Measurements from ENCODE around the gene INSYN1. TPM values are rescaled to one million over a fixed set of nuclear protein-coding genes. Genes with fewer than 3 reads are reported as not detected.

Gene INSYN1
- total and polyA plus RNA-seq, 10 of the 15 experiments (the other 5 are each of a cell fraction or from before 2014, with no cell fraction given), result not detected

Other genes starting within 250 kb of the INSYN1 start
- 36.9 and 38.0 TPM in 2 replicates for gene NPTN, start 120.0 kb downstream of the INSYN1 start, total RNA-seq (2014; rRNA removed)
- 41.0 and 45.6 TPM in 2 replicates for gene NPTN, start 120.0 kb downstream of the INSYN1 start, total RNA-seq (2014; rRNA removed; fragmentation: Illumina TruSeq; extraction: Trizol)
- 40.7 and 42.5 TPM in 2 replicates for gene NPTN, start 120.0 kb downstream of the INSYN1 start, total RNA-seq (2021)
- 43.4 and 53.8 TPM in 2 replicates for gene NPTN, start 120.0 kb downstream of the INSYN1 start, polyA plus RNA-seq (2011; rRNA removed)
- 79.1 and 84.8 TPM in 2 replicates for gene NPTN, start 120.0 kb downstream of the INSYN1 start, polyA plus RNA-seq (2014; fragmentation: Illumina TruSeq; extraction: Trizol)
- 10 to 100 TPM; 17.8 to 21.9 TPM for gene NPTN, start 120.0 kb downstream of the INSYN1 start, polyA plus RNA-seq (2014; fragmentation: Nextera tagmentation; extraction: Ambion mirVana)
- gene NPTN, start 120.0 kb downstream of the INSYN1 start, polyA plus RNA-seq (2014; rRNA removed), result 33.7 and 35.4 TPM in 2 replicates
- 10 to 100 TPM; 45.7 to 48.1 TPM for gene NPTN, start 120.0 kb downstream of the INSYN1 start, polyA plus RNA-seq (2016; fragmentation: Nextera tagmentation; extraction: Ambion mirVana)
- gene CD276, start 69.0 kb downstream of the INSYN1 start, total RNA-seq (2014; rRNA removed), result 1.0 and 1.8 TPM in 2 replicates
- gene CD276, start 69.0 kb downstream of the INSYN1 start, total RNA-seq (2014; rRNA removed; fragmentation: Illumina TruSeq; extraction: Trizol), result 0.41 and 0.67 TPM in 2 replicates
- 2.5 and 3.0 TPM in 2 replicates for gene CD276, start 69.0 kb downstream of the INSYN1 start, total RNA-seq (2021)
- 0.27 and 1.2 TPM in 2 replicates for gene CD276, start 69.0 kb downstream of the INSYN1 start, polyA plus RNA-seq (2011; rRNA removed)
- 1.3 and 1.4 TPM in 2 replicates for gene CD276, start 69.0 kb downstream of the INSYN1 start, polyA plus RNA-seq (2014; fragmentation: Illumina TruSeq; extraction: Trizol)
- under 1 TPM; 0.11 to 0.20 TPM for gene CD276, start 69.0 kb downstream of the INSYN1 start, polyA plus RNA-seq (2014; fragmentation: Nextera tagmentation; extraction: Ambion mirVana)
- 1.3 TPM in 2 replicates for gene CD276, start 69.0 kb downstream of the INSYN1 start, polyA plus RNA-seq (2014; rRNA removed)
- 1 to 10 TPM in 1 of 2 experiments, under 1 TPM in 1; 0.16 to 1.1 TPM for gene CD276, start 69.0 kb downstream of the INSYN1 start, polyA plus RNA-seq (2016; fragmentation: Nextera tagmentation; extraction: Ambion mirVana)
- gene TBC1D21, start 120.2 kb upstream of the INSYN1 start, total RNA-seq (2014; rRNA removed), result not detected in 2 replicates
- not detected in 2 replicates for gene TBC1D21, start 120.2 kb upstream of the INSYN1 start, total RNA-seq (2014; rRNA removed; fragmentation: Illumina TruSeq; extraction: Trizol)
- not detected in 2 replicates for gene TBC1D21, start 120.2 kb upstream of the INSYN1 start, total RNA-seq (2021)
- not detected in 2 replicates for gene TBC1D21, start 120.2 kb upstream of the INSYN1 start, polyA plus RNA-seq (2011; rRNA removed)
- gene TBC1D21, start 120.2 kb upstream of the INSYN1 start, polyA plus RNA-seq (2014; fragmentation: Illumina TruSeq; extraction: Trizol), result not detected in 2 replicates
- gene TBC1D21, start 120.2 kb upstream of the INSYN1 start, polyA plus RNA-seq (2014; fragmentation: Nextera tagmentation; extraction: Ambion mirVana), result not detected
- gene TBC1D21, start 120.2 kb upstream of the INSYN1 start, polyA plus RNA-seq (2014; rRNA removed), result not detected in 2 replicates
- not detected for gene TBC1D21, start 120.2 kb upstream of the INSYN1 start, polyA plus RNA-seq (2016; fragmentation: Nextera tagmentation; extraction: Ambion mirVana)
- gene LOXL1, start 173.1 kb upstream of the INSYN1 start, total RNA-seq (2014; rRNA removed), result not detected in 2 replicates
- not detected in 2 replicates for gene LOXL1, start 173.1 kb upstream of the INSYN1 start, total RNA-seq (2014; rRNA removed; fragmentation: Illumina TruSeq; extraction: Trizol)
- gene LOXL1, start 173.1 kb upstream of the INSYN1 start, total RNA-seq (2021), result 0.11 and 0.15 TPM in 2 replicates
- not detected in 2 replicates for gene LOXL1, start 173.1 kb upstream of the INSYN1 start, polyA plus RNA-seq (2011; rRNA removed)
- gene LOXL1, start 173.1 kb upstream of the INSYN1 start, polyA plus RNA-seq (2014; fragmentation: Illumina TruSeq; extraction: Trizol), result not detected in 2 replicates
- not detected for gene LOXL1, start 173.1 kb upstream of the INSYN1 start, polyA plus RNA-seq (2014; fragmentation: Nextera tagmentation; extraction: Ambion mirVana)
- not detected in 2 replicates for gene LOXL1, start 173.1 kb upstream of the INSYN1 start, polyA plus RNA-seq (2014; rRNA removed)
- under 1 TPM in 1 of 2 experiments, not detected in 1; 0.07 TPM for gene LOXL1, start 173.1 kb upstream of the INSYN1 start, polyA plus RNA-seq (2016; fragmentation: Nextera tagmentation; extraction: Ambion mirVana)
- gene STOML1, start 238.9 kb upstream of the INSYN1 start, total RNA-seq (2014; rRNA removed), result 12.0 and 12.2 TPM in 2 replicates
- 4.6 TPM in 2 replicates for gene STOML1, start 238.9 kb upstream of the INSYN1 start, total RNA-seq (2014; rRNA removed; fragmentation: Illumina TruSeq; extraction: Trizol)
- gene STOML1, start 238.9 kb upstream of the INSYN1 start, total RNA-seq (2021), result 12.1 TPM in 2 replicates
- gene STOML1, start 238.9 kb upstream of the INSYN1 start, polyA plus RNA-seq (2011; rRNA removed), result 2.0 and 4.2 TPM in 2 replicates
- gene STOML1, start 238.9 kb upstream of the INSYN1 start, polyA plus RNA-seq (2014; fragmentation: Illumina TruSeq; extraction: Trizol), result 1.7 and 3.2 TPM in 2 replicates
- gene STOML1, start 238.9 kb upstream of the INSYN1 start, polyA plus RNA-seq (2014; fragmentation: Nextera tagmentation; extraction: Ambion mirVana), result under 1 TPM; 0.14 to 0.46 TPM
- gene STOML1, start 238.9 kb upstream of the INSYN1 start, polyA plus RNA-seq (2014; rRNA removed), result 12.5 and 13.6 TPM in 2 replicates
- gene STOML1, start 238.9 kb upstream of the INSYN1 start, polyA plus RNA-seq (2016; fragmentation: Nextera tagmentation; extraction: Ambion mirVana), result 10 to 100 TPM; 13.2 to 13.6 TPM
- gene PML, start 241.4 kb upstream of the INSYN1 start, total RNA-seq (2014; rRNA removed), result 28.4 and 28.9 TPM in 2 replicates
- 17.8 and 18.8 TPM in 2 replicates for gene PML, start 241.4 kb upstream of the INSYN1 start, total RNA-seq (2014; rRNA removed; fragmentation: Illumina TruSeq; extraction: Trizol)
- 91.5 and 95.5 TPM in 2 replicates for gene PML, start 241.4 kb upstream of the INSYN1 start, total RNA-seq (2021)
- gene PML, start 241.4 kb upstream of the INSYN1 start, polyA plus RNA-seq (2011; rRNA removed), result 7.6 and 13.6 TPM in 2 replicates
- 15.0 and 32.7 TPM in 2 replicates for gene PML, start 241.4 kb upstream of the INSYN1 start, polyA plus RNA-seq (2014; fragmentation: Illumina TruSeq; extraction: Trizol)
- 10 to 100 TPM in 1 of 2 experiments, 1 to 10 TPM in 1; 8.5 to 14.2 TPM for gene PML, start 241.4 kb upstream of the INSYN1 start, polyA plus RNA-seq (2014; fragmentation: Nextera tagmentation; extraction: Ambion mirVana)
- gene PML, start 241.4 kb upstream of the INSYN1 start, polyA plus RNA-seq (2014; rRNA removed), result 34.2 and 45.3 TPM in 2 replicates
- 10 to 100 TPM; 54.0 to 60.0 TPM for gene PML, start 241.4 kb upstream of the INSYN1 start, polyA plus RNA-seq (2016; fragmentation: Nextera tagmentation; extraction: Ambion mirVana)

All from GM12878 (cell line).